Fibroblast of skin of right biceps (primary cell): ENCODE results near the gene MBLAC2.

Experiments used
- DNase-seq: peaks from one replicate; pipeline ENCODE4 v3.0.0-alpha.2; 2013

The MBLAC2 gene

DNA sequence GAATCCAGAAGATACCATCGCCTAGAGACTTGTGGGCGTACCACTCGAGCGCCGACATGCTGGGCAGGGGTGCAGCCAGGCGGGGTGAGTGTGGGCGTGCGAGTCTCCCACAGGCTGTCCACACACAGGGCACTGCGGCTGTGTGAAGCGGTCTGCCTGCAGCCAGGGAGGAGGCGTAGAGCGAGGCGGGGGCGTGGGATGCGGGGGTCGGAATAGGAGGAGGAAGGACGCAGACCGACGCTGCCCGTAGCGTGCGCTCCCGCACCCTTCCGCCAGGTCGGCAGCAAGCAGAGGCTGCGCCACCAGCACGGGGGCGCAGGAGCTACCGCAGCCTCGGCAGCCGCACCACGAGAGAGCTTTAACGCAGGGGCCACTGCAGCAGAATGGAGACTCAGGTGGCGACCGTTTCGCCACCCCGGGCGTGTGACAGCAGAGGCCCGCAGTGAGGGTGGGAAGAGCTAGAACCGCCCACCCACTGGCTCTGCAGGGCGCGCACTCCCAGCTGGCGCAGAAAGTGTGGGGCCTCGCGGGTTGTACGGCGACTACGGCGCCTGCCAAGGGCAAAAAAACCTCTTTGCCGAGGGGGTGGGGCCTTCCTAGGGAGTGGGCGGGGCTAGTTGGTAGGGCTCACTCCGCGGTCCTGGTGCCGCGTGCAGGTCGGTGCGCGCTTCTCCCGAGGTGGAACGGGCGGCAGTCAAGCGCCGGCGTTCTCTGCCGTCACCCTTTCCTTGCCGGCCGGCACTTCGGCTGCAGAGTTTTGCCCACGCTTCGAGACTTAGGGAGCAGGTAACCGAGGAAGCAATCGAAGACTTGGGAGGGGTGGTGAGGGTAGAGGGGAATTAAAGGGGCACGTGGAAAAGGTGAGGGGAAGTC, at the start of gene MBLAC2, which contains the start of gene POLR3G:
TSS of gene MBLAC2 (minus strand) at position 537 of the 873 bp plus-strand sequence. CDS start at position 58, 479 bp downstream.
TSS of gene POLR3G (plus strand) at position 630 of the 873 bp plus-strand sequence. CDS start 10,704 bp downstream, outside the sequence.
- DNase-seq, result peak; percentile 92

DNA sequence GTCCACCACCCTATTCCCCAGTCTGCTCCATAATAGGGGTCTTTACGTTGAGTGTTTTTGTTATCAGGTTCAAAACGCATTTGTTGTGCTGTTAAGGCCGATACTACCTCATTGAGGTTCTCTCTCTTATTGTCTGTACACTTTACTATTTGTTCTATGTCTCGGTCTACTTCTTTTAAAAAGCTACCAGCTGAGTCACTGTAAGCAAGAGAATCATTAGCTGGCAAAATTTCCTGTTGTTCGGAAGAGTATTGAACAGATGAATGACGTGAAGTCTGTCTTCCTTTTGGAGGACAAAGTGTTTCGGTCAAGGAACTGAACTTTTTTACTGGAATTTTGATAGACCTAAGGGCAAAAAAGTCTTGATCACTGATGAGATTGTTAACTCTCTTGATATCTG, 44.5 kb upstream of the MBLAC2 start:
- DNase-seq, result no peak

- peak; percentile 28 for DNase-seq
These were observed 44.1 kb upstream of the MBLAC2 start for GRCh38 chr5:90518661-90519060.

DNA sequence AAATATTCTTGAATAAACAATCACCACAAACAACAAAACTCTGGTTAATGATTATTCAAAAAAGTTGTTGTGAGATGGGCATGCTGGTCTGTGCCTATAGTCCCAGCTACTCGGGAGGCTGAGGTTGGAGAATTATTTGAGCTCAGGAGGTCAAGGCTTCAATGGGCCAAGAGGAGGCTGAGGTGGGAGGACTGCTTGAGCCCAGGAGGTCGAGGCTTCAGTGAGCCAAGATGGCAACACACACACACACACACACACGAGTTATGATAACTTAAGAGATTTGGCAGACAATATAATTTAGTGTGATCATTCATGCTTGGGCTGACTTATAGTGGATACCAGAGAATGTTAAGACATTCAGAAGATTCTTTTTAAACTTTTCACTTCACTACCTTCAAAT, 39.9 kb upstream of the MBLAC2 start:
- DNase-seq, result no peak

DNA sequence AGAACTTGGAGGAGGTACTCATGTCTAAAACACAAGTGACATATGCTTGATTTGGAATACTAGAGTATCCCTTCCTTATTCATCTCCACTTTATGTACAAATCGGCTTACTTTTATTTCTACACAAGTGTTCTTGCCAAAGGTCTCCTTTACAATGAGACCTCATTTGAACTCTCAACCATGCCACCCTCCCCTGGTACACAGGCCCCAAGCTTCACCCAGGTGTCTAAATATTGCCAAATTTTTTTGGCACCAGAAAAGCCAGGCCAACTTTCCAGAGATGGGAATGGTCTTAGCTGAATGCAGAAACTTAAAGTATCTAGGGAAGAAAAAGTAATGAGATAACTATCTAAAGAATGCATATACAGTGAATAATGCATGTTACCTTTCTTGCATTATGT, 35.9 kb upstream of the MBLAC2 start:
- DNase-seq, result no peak

GRCh38 chr5:90506221-90506620, 31.6 kb upstream of the MBLAC2 start:
- DNase-seq, result no peak

DNA sequence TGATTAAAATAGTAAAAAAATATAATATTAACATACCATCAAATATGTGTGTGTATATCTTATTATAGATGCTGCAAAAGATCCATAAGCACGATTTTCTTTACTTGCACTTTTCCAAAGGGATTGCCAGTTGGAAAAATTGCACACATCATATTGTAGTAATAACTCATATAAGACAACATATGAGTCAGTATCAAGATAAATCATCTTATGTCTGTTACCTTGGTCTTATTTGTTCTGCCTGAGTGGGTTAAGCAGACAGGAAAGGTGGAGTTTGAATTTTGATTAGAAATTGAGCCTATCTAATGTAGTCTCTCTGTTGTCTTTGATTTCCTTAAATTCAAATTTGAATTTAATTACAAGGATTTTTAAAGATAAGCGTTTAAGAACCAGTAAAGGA, 30.2 kb upstream of the MBLAC2 start:
- DNase-seq, result no peak

GRCh38 chr5:90503596-90503995, 29.0 kb upstream of the MBLAC2 start:
- DNase-seq, result no peak

GRCh38 chr5:90495146-90495545, 20.6 kb upstream of the MBLAC2 start:
- no peak for DNase-seq

- no peak for DNase-seq
These were observed 19.5 kb upstream of the MBLAC2 start for GRCh38 chr5:90494043-90494442.

GRCh38 chr5:90488791-90489190, 14.2 kb upstream of the MBLAC2 start:
- peak; percentile 80 for DNase-seq

DNA sequence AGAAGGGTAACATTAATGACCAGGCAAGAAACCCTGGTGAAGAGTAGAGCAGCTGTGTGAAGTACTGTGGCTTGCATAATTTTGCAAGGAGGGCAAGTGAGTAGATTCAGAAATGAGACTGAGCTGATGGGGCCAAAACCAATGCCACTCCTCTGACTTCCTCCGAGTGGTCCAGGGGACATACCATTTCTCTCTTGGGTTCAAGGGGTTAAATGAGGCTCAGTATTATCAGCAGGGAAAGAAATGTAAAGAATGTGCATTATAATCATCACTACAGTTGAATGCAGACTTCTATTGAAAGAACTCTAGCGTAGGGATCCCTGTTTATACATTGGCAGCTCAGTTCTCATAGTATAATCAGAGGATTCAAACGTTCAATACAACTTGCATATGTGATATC, 10.0 kb upstream of the MBLAC2 start:
- peak; percentile 19 for DNase-seq

DNA sequence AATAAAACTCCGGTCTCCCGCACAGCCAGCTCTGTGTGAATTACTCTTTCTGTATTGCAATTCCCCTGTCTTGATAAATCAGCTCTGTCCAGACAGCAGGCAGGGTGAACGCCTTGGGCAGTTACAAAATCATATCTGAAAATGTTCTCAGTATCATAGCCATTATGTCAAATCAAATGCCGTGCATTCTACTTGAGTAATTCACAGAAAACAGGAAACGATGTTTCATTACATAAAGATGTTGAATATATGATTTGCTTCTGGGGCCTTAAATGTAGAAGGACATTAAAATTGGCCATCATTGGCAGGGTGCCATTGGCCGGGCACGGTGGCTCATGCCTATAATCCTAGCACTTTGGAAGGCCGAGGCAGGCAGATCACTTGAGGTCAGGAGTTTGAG, 8.6 kb upstream of the MBLAC2 start:
- DNase-seq, result peak; percentile 4

DNA sequence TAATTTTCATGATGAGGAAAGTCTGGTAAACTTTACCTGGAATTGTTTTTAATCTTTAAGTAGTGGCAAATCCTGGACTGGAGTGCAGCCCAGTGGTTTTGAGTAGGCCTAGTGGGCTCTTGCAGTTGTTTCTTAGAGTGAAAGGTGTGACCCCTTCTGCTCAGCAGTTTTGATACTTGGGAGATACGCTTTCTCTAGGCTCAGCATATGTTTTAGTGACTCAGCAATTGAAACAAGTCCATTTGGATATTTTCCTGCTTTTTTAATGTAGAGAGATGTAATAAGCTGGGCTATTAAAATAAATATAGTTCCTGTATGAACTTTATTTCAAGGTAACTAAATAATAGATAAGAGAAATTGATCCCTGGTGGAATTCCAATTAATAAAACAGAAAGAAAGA, 6.1 kb upstream of the MBLAC2 start:
- DNase-seq, result no peak

- DNase-seq, result peak; percentile 54
These were observed 5.2 kb upstream of the MBLAC2 start for GRCh38 chr5:90479611-90480385.

- DNase-seq, result no peak
These were observed 3.1 kb upstream of the MBLAC2 start for GRCh38 chr5:90477621-90478215.

DNA sequence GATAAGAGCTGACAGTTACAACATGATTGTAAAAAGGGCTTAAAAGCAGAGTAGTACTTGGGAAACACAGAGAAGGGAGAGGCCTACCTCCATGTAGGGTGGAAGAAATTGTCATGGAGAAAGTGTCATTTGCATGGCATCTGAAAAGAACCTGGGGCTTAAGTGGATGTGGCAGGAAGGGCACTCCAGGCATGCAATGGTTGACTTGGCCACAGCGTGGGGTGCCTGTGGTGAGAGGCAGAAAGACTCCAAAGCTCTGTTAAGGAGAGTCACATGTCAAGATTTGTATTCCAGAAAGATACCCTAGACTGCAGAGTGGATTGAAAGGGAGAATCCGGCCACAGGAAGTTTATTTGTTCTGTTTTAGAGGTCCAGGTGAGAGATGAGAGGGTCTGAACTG, 2.5 kb upstream of the MBLAC2 start:
- no peak for DNase-seq

GRCh38 chr5:90476391-90476790, 1.8 kb upstream of the MBLAC2 start:
- DNase-seq, result no peak

- no peak for DNase-seq
These were observed 937 bp upstream of the MBLAC2 start for GRCh38 chr5:90475436-90475980.

DNA sequence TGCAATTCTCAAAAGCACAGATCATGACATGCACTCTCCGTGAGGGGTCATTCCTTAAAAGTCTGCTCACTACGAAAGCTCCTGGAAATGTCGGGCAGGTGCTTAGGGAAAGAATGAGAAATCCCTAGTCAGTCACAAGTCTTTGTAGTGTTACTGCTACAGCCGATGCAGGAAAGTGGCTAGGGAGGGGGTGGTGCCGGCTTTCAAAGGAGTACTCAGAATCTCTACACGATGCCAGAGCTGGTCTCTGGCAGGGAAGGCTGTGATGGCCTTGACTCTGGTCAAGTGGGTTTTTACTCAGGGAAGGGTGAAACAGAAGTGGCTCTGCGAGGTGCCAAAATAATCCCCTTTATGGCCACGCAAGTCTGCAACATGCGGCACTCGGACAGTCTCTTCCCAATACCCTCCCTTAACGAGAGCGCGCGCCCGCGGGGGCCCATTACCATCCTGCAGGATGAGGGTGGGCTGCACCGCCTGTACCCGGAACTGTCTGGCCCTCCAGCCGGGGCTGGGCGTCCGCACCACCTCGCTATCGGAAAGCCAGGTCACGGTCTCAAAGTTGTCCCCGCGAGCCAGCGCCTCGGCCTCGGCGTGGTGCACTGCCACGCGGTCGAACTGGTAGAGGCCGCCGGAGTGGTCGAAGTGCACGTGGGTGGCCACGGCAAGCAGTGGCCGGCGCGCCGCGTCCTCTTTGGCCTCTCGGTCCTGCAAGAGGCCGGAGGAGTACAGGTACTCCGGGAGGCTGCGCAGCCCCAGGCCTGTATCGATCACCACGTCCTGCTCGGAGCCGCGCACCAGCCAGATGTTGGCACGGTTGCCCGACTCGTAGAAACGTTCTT, 956 bp downstream of the MBLAC2 start:
- DNase-seq, result peak; percentile 5

DNA sequence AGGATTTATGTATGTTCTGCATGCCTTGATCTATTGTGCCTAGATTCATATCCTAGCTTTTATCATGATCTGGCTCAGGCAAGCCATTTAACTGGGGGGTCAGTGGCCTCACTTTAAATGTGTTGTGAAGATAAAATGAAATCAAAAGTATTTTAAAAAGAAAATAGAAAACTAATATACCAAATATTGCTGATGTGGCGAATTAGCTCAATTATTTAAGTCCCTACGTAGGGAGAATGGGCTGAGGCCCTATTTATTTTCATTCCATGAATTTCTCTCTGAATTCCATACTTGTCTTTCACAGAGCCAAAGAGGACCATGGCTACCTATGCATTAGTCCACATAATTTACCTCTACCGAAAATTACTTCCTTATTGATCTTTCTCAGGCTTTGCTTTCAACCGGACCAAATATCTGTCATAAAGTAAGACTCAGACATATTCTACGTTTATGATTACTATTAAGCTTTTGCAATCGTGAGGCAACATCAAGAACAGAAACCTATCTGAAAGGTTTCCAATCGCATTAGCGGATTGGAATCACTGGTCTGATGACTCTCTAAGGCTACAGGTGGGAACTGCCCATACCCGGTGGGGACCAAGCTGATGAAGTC, 1.7 kb downstream of the MBLAC2 start:
- DNase-seq, result no peak

DNA sequence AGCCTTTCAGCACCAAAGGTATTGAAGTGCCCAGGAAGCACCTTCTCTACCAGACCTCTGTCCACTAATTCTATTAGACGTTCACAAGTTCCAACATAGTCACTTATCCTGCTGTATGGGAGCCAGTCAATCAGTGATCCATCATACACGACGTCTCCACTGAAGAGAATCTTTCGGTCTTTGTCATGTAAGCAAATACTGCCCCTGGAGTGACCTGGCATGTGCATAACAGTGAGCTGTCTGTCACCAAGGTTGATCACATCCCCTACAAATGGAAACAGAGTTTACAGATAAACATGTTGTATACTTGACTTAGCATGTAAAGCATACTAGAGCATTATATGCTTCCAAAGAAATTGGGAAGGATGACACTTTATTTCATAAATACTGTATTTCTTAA, 13.3 kb downstream of the MBLAC2 start:
- no peak for DNase-seq
